Choroid plexus epithelial cell (primary cell): ENCODE measurements around the gene CTNNA2.
A peak's percentile ranks its signal among the peaks of the same experiment; 100 is the strongest.

Source experiments
- DNase-seq: peaks from one replicate; pipeline ENCODE4 v3.0.0-alpha.2; 2010; ENCODE audit warnings: low read depth
- H3K4me3 ChIP-seq: 2 replicates; pipeline ENCODE4 v1.5.1; 2011; ENCODE audit warnings: low read depth, mild to moderate bottlenecking, control low read depth, low read length, moderate library complexity
- CTCF ChIP-seq: conservative IDR thresholded peaks from 2 replicates; pipeline ENCODE4 v1.5.1; 2011; ENCODE audit warnings: low read depth, mild to moderate bottlenecking, control low read depth, inconsistent platforms, low read length, moderate library complexity

Gene CTNNA2

GRCh38 chr2:80490964-80491363 lies 978.1 kb downstream of the CTNNA2 start:
- no peak for DNase-seq
- TF ChIP-seq CTCF: no peak
- no peak overlapping the region for H3K4me3 ChIP-seq

- DNase-seq: no peak
- TF ChIP-seq CTCF: no peak
Measured at GRCh38 chr2:80496346-80496745, 983.5 kb downstream of the CTNNA2 start.

GRCh38 chr2:80496775-80497174 lies 983.9 kb downstream of the CTNNA2 start:
- no peak for TF ChIP-seq CTCF
- peak; percentile 71 for DNase-seq
- H3K4me3 ChIP-seq: no peak overlapping the region

More at GRCh38 chr2:80496346-80496745, 983.5 kb downstream of the CTNNA2 start:
- H3K4me3 ChIP-seq: no peak overlapping the region

- peak; percentile 79 for DNase-seq
- H3K4me3 ChIP-seq: no peak overlapping the region
- peak; percentile 77 for TF ChIP-seq CTCF
Measured at GRCh38 chr2:80499095-80499494, 986.2 kb downstream of the CTNNA2 start.

- no peak for DNase-seq
- no peak for TF ChIP-seq CTCF
- H3K4me3 ChIP-seq: no peak overlapping the region
Measured at GRCh38 chr2:80501874-80502624, 989.2 kb downstream of the CTNNA2 start.

GRCh38 chr2:80506563-80506962 lies 993.7 kb downstream of the CTNNA2 start:
- H3K4me3 ChIP-seq: no peak overlapping the region
- DNase-seq: no peak
- TF ChIP-seq CTCF: no peak

- no peak for TF ChIP-seq CTCF
- DNase-seq: no peak
Measured at GRCh38 chr2:80510716-80511115, 997.9 kb downstream of the CTNNA2 start.

More at GRCh38 chr2:80510716-80511115, 997.9 kb downstream of the CTNNA2 start:
- H3K4me3 ChIP-seq: no peak overlapping the region
